Measurements from ENCODE around the gene CALU.

CALU gene

DNA sequence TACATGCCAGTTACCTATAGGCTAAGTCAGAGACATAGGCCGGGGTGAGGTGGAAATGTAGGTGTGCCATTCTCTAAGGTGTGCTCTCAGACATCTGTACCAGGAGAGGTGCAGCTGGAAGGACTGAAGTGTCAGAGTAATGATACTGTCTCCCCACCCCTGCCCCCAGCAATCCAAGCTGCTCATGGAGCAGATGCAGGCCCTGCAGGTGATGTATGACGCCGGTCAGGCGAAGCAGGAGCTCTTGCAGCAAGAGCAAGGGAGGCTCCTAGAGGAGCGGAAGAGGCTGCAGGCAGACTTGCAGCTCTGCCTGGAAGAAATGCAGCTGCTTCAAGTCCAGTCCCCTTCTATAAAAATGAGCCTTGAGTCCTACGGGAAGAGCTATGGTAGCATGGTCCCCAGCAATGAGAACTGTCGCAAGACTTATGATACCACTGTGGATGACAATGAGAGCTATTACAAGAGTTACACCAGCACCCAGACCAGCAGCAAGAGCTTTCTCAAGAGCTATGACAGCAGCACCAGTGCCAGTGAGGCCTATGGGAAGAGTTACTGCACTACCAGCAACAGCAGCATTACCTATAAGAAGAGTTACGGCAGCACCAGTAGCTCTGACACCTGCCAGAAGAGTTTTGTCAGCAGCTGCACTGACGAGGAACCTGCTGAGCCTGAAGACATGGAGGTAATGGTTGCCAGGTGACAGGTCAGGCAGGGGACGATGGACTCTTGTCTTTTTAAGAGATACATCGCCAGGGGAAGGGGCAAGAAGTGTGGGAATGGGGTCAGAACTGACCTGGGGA lies 72.7 kb downstream of the CALU start:
- Histone ChIP-seq H3K27me3 (no peaks in the 10 kb centered on the region), H3K9me3 (no peaks in the 10 kb centered on the region), H3K4me1 (no peaks in the 10 kb centered on the region), H3K36me3 (peaks cover 0 to 13% (median 0%) of the 10 kb centered on the region in 3 donors), H3K27ac (no peak overlapping the region), H3K4me3 (no peak overlapping the region)
- no peak for DNase-seq
- intact Hi-C loops (cut with DNase I; ENCODE audit: low total_unique reads), result no loop called here
- TF ChIP-seq, protein P1, sequence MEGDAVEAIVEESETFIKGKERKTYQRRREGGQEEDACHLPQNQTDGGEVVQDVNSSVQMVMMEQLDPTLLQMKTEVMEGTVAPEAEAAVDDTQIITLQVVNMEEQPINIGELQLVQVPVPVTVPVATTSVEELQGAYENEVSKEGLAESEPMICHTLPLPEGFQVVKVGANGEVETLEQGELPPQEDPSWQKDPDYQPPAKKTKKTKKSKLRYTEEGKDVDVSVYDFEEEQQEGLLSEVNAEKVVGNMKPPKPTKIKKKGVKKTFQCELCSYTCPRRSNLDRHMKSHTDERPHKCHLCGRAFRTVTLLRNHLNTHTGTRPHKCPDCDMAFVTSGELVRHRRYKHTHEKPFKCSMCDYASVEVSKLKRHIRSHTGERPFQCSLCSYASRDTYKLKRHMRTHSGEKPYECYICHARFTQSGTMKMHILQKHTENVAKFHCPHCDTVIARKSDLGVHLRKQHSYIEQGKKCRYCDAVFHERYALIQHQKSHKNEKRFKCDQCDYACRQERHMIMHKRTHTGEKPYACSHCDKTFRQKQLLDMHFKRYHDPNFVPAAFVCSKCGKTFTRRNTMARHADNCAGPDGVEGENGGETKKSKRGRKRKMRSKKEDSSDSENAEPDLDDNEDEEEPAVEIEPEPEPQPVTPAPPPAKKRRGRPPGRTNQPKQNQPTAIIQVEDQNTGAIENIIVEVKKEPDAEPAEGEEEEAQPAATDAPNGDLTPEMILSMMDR (IDR thresholded peaks at IDR 0.05), result no peak

DNA sequence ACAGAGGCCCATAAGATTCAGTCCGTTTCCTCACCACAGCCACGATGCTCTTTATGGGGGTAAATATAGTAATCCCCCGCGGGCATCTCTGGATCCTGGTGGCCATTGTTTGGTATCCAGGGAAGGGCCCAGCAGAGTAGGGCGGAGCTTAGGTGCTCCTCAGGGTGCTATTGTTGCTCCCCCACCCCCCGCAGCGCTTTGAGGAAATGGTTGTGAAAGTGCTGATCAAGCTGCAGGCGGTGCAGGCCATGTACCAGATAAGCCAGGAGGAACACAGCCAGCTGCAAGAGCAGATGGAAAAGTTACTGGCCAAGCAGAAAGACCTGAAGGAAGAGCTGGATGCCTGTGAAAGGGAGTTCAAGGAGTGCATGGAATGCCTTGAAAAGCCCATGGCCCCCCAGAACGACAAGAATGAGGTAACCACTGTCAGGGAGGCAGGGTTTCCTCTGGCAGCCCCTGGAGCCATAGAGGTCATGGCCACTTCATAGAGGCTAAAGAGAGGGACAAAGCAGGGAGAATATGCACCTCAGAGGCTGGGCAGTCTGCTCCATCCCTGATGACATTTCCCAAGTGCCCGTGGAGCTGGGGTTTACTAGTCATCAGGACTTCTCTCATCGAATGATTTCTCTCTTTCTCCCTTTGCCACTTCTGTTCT lies 73.5 kb downstream of the CALU start:
- H3K4me3 ChIP-seq, result no peak overlapping the region
- intact Hi-C loops (cut with DNase I; ENCODE audit: low total_unique reads), result no loop called here

DNA sequence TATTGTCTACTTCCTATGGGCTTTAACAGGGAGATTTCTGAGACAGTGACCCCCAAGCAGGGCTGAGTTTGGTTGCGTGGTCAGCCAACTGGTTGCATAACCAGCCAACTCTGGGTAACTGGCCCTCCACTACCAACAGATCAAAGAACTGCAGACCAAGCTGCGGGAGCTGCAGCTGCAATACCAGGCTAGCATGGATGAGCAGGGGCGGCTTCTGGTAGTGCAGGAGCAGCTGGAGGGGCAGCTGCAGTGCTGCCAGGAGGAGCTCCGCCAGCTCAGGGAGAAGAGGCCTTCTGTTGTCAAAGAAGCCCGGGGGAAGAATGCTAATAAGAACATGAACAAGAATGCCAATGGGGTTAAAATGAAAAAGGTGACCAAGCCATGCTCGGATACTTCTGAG lies 75.3 kb downstream of the CALU start:
- no peak for DNase-seq
- intact Hi-C loops (cut with DNase I; ENCODE audit: low total_unique reads), result no loop called here
- no peaks in the 10 kb centered on the region for H3K4me1 ChIP-seq

More for the DNA sequence above, 73.5 kb downstream of the CALU start:
- Histone ChIP-seq H3K27me3 (no peaks in the 10 kb centered on the region), H3K27ac (no peak overlapping the region), H3K36me3 (peaks cover 0 to 5% (median 0%) of the 10 kb centered on the region in 3 donors), H3K9me3 (no peaks in the 10 kb centered on the region), H3K4me1 (no peaks in the 10 kb centered on the region)
- DNase-seq, result peak in 1 of 2 donors; percentile 60
- TF ChIP-seq, protein P1 (IDR thresholded peaks at IDR 0.05), result no peak

DNA sequence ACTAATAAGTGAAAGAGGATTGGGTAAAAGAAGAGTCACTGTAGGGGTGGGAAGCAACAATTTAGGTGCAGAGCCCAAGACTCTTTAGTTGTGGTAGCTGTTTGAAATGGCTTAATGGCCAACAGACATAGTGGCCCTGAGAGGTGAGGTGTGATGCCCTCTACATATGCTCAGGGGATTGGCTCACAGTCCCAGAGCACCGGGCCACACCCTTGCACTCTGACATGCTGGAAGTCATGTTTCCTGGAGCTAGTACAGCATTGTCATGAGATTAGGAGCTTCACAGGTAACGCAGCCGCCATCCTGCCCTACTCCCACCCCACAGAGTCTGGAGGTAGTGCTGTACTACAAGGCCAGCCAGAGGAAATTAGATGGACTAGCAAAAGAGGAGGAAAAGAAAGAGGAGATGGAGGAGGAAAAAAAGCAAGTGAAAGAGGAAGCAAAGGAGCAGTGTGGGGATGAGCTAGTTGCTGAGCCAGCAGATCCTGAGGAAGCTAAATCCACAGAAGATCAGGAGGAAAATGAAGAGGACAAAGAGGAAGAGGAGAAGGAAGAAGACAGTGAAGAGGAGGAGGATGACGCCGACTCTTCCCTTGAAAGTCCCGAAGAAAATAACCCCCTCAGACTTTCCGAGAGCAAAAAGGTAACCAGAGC lies 76.3 kb downstream of the CALU start:
- H3K4me3 ChIP-seq, result no peak overlapping the region
- intact Hi-C loops (cut with DNase I; ENCODE audit: low total_unique reads), result no loop called here
- H3K27me3 ChIP-seq, result no peaks in the 10 kb centered on the region
- TF ChIP-seq, protein P1 (IDR thresholded peaks at IDR 0.05), result no peak
- DNase-seq, result no peak
- H3K4me1 ChIP-seq, result no peaks in the 10 kb centered on the region
- no peak overlapping the region for H3K27ac ChIP-seq
- H3K36me3 ChIP-seq, result no peaks in the 10 kb centered on the region
- no peaks in the 10 kb centered on the region for H3K9me3 ChIP-seq

More for the DNA sequence above, 75.3 kb downstream of the CALU start:
- TF ChIP-seq, protein P1 (IDR thresholded peaks at IDR 0.05), result no peak
- Histone ChIP-seq H3K27me3 (no peaks in the 10 kb centered on the region), H3K27ac (no peak overlapping the region), H3K4me3 (no peak overlapping the region), H3K36me3 (peaks cover 0 to 5% (median 0%) of the 10 kb centered on the region in 3 donors), H3K9me3 (no peaks in the 10 kb centered on the region)

DNA sequence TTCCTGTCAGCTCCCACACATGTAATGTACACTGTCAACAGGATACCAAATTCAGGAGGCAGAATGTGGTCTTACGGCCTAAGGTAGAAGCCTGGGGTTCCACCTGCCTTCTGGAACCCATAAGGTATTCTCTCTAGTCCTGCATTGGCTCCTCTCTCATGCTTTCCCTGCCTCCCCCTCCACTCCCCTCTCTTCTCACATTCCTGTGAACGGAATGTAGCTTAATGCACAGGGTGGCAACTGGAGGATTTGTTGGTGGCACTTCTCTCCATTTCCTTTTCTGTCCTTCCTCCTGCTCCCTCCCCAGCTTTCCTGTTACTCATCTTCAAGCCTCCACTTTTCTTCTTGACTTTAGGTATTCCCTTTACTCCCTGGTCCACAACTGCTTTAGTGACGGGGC lies 79.5 kb downstream of the CALU start:
- DNase-seq, result no peak
- TF ChIP-seq, protein P1 (IDR thresholded peaks at IDR 0.05), result no peak
- H3K4me1 ChIP-seq, result no peaks in the 10 kb centered on the region
- H3K27ac ChIP-seq, result no peak overlapping the region
- no peaks in the 10 kb centered on the region for H3K27me3 ChIP-seq
- intact Hi-C loops (cut with DNase I; ENCODE audit: low total_unique reads), result no loop called here
- H3K9me3 ChIP-seq, result no peaks in the 10 kb centered on the region
- H3K4me3 ChIP-seq, result no peak overlapping the region
- H3K36me3 ChIP-seq, result no peaks in the 10 kb centered on the region
